HUES6 (cell line): ENCODE measurements around the gene SCGB1C2.
"Not testable (repeated sequence)": the region's sequence is repeated elsewhere in the genome, so short reads cannot be mapped to it uniquely, and the experiment has no call there.

Experiments used
- H3K27ac ChIP-seq: 2 replicates; pipeline ENCODE4 v1.7.0; 2013; ENCODE audit warnings: low read depth, mild to moderate bottlenecking, low read length, inconsistent platforms
- H3K27me3 ChIP-seq: 2 replicates; pipeline ENCODE4 v1.6.1; 2013; ENCODE audit warnings: low read length; ENCODE audit not compliant: control insufficient read depth, insufficient read depth
- H3K36me3 ChIP-seq: 2 replicates; pipeline ENCODE4 v1.6.1; 2013; ENCODE audit warnings: low read length; ENCODE audit not compliant: control insufficient read depth, insufficient read depth
- H3K4me1 ChIP-seq: 2 replicates; pipeline ENCODE4 v1.6.1; 2013; ENCODE audit warnings: low read length; ENCODE audit not compliant: control insufficient read depth, insufficient read depth
- H3K4me3 ChIP-seq: 2 replicates; pipeline ENCODE4 v1.5.1; 2013; ENCODE audit warnings: low read depth, low read length
- H3K9ac ChIP-seq: one replicate; pipeline ENCODE4 v1.6.1; 2013; ENCODE audit warnings: mild to moderate bottlenecking, low read length
- H3K9me3 ChIP-seq: 2 replicates; pipeline ENCODE4 v1.6.1; 2013; ENCODE audit warnings: low read depth, low read length; ENCODE audit not compliant: control insufficient read depth, insufficient read depth

Gene SCGB1C2

DNA sequence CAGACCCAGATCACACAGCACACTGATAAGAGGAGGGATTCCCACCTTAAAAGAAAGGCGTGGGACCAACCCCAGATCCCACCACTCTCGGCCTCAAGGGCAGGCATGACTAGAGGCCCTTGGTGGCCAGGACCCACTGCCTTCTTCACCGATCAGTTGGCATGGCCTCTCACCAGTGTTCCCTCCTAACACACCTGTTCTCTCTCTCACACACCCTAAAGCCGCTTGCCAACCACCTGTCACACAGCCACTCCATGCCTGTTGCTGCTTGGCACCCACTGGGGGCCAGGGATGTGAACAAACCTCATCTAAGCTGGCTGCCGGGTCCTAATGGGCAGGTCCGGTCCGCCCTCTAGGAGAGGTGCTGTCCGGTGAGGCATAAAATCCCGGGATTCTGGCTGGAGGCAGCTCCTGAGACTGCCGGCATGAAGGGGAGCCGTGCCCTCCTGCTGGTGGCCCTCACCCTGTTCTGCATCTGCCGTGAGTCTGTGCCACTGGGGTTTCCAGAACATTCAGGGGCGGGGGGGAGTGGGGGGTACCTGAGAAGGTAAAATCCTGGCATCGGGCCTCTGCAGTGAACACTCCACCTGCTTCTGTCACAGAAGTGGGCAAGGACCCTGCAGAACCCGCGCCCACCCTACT lies at the start of gene SCGB1C2:
Gene SCGB1C2 (plus strand): TSS at position 404 of the 642 bp plus-strand sequence. CDS start 22 bp downstream, at position 426.
- H3K27me3 ChIP-seq, H3K4me1 ChIP-seq, H3K36me3 ChIP-seq, H3K9ac ChIP-seq, H3K4me3 ChIP-seq, H3K9me3 ChIP-seq, H3K27ac ChIP-seq: not testable (repeated sequence)

DNA sequence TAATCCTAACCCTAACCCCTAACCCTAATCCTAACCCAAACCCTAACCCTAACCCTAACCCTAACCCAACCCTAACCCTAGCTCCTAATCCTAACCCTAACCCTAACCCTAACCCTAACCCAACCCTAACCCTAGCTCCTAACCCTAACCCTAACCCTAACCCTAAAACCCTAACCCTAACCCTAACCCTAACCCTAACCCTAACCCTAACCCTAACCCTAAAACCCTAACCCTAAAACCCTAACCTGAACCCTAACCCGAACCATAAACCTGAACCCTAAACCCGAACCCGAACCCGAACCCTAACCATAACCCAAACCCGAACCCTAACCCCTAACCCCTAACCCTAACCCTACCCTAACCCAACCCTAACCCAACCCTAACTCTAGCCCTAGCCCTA lies 24.3 kb upstream of the SCGB1C2 start:
- not testable (repeated sequence) for H3K27me3 ChIP-seq

DNA sequence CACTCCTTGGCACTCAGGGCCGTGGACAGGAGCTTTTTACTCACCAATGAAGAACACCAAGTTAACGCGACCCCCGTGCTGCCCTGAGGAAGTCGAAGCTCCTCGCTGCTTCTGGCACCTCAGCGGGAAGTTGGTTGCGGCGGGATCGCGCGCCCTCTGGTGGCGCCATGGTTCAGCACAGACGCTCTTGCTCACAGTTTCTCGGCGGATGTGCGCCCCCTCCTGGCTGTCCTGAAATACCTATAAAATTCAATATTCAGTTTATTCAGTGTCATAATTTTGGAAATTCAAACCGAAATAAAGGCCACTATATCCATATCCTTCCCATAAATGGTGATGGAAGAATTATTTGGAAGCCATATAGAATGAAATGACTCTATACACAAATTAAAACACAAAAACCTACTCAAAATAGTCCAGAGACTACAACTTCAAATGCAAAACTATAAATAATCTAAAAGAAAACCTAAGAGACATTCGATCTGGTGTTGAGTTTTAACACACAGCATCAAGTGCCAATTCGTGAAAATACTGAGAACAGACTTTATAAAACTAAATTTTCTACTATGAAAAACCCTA lies 18.9 kb upstream of the SCGB1C2 start:
- not testable (repeated sequence) for H3K36me3 ChIP-seq, H3K4me3 ChIP-seq, H3K4me1 ChIP-seq, H3K9me3 ChIP-seq, H3K27ac ChIP-seq, H3K9ac ChIP-seq, H3K27me3 ChIP-seq

More for the DNA sequence above, 24.3 kb upstream of the SCGB1C2 start:
- not testable (repeated sequence) for H3K4me3 ChIP-seq, H3K36me3 ChIP-seq, H3K4me1 ChIP-seq, H3K27ac ChIP-seq, H3K9ac ChIP-seq, H3K9me3 ChIP-seq

DNA sequence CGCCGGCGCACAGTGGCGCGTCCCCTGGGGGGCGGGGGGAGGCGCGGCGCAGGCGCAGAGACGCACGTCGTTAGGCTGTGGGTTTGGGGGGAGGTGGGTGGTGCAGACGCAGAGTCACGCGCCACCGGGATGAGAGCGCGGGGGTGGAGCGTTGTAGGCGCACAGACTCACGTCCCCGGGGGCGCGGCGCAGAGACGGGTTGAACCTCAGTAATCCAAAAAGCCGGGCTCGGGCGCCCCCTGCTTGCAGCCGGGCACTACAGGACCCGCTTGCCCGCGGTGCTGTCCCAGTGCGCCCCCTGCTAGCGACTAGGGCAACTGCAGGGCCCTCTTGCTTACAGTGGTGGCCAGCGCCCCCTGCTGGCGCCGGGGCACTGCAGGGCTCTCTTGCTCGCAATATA lies 3.4 kb upstream of the SCGB1C2 start:
- not testable (repeated sequence) for H3K4me3 ChIP-seq, H3K4me1 ChIP-seq, H3K36me3 ChIP-seq, H3K9me3 ChIP-seq, H3K27me3 ChIP-seq, H3K9ac ChIP-seq, H3K27ac ChIP-seq

DNA sequence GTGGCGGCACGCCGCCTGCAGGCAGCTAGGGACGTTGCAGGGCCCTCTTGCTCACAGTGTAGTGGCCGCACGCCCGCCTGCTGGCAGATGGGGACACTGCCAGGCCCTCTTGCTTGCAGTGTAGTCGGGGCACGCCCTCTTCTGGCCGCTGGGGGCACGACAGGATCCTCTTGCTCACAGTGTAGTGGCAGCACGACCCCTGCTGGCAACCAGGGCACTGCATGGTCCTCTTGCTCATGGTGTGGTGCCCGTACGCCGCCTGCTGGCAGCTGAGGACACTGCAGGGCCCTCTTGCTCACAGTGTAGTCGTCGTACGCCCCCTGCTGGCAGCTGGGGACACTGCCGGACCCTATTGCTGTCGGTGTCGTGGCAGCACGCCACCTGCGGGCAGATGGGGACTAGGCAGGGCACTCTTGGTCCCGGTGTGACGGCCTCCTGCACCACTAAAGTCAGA lies 3.0 kb upstream of the SCGB1C2 start:
- H3K4me3 ChIP-seq, H3K4me1 ChIP-seq, H3K9me3 ChIP-seq, H3K9ac ChIP-seq, H3K27me3 ChIP-seq, H3K27ac ChIP-seq, H3K36me3 ChIP-seq: not testable (repeated sequence)

DNA sequence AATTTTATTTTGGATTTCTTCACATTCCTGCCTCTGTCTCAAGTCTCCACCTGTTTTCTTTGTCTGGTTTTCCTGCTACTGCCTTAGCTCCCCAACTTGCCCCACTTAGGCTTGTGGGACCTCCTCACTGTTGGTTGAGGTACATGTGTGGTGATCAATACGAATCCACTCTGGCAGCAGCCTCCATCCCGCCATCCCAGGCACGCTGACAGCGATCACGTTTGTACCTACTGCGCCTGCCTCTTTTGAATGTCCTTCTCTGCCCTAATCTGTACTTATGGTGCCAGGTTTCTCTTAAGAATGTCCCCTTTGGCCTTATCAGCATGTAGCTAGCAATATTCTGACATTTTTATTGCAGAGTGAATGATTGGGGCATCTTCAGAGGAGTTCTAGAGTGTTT lies 2.3 kb upstream of the SCGB1C2 start:
- H3K4me1 ChIP-seq, H3K9me3 ChIP-seq: not testable (repeated sequence)

DNA sequence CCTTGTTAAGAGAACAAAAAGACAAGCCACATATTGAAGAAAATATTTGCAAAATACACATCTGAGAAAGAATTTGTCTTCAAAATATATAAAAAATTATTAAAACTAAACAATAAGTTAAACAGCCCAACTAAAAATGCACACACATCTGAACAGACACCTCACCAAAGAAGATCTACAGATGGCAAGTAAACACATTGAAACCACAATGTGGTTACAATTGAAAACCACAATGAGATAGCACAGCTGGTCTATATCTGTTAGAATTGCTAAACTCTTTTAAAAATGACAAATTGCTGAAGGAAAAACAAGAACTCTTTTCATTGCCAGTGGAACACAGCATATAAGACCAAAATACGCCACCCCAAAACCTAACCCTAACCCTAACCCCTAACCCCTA lies 1.5 kb upstream of the SCGB1C2 start:
- H3K27me3 ChIP-seq, H3K9me3 ChIP-seq, H3K4me3 ChIP-seq, H3K36me3 ChIP-seq, H3K4me1 ChIP-seq, H3K9ac ChIP-seq, H3K27ac ChIP-seq: not testable (repeated sequence)

More for the DNA sequence above, 2.3 kb upstream of the SCGB1C2 start:
- not testable (repeated sequence) for H3K9ac ChIP-seq, H3K27ac ChIP-seq, H3K27me3 ChIP-seq, H3K36me3 ChIP-seq, H3K4me3 ChIP-seq

DNA sequence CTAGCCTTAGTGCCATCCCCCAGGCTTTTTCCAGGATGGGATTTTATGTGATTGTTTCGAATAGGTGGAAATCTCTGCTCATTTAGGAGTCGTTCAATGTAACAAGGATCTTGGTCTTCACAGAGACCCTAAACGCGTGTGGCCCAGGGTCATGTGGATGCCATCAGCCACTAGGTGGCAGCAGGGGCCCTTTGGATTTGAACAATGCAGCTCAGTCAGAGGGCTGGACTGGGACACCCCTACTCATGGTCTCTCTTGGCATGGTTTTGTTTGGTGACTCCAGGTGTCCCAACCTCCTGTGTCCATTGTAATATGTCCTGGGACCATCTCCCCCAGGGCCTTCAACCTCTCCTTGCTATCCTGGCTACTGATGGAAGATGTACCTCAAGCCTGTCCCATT lies 838 bp upstream of the SCGB1C2 start:
- not testable (repeated sequence) for H3K4me3 ChIP-seq, H3K27me3 ChIP-seq, H3K4me1 ChIP-seq, H3K27ac ChIP-seq, H3K9me3 ChIP-seq, H3K36me3 ChIP-seq, H3K9ac ChIP-seq

DNA sequence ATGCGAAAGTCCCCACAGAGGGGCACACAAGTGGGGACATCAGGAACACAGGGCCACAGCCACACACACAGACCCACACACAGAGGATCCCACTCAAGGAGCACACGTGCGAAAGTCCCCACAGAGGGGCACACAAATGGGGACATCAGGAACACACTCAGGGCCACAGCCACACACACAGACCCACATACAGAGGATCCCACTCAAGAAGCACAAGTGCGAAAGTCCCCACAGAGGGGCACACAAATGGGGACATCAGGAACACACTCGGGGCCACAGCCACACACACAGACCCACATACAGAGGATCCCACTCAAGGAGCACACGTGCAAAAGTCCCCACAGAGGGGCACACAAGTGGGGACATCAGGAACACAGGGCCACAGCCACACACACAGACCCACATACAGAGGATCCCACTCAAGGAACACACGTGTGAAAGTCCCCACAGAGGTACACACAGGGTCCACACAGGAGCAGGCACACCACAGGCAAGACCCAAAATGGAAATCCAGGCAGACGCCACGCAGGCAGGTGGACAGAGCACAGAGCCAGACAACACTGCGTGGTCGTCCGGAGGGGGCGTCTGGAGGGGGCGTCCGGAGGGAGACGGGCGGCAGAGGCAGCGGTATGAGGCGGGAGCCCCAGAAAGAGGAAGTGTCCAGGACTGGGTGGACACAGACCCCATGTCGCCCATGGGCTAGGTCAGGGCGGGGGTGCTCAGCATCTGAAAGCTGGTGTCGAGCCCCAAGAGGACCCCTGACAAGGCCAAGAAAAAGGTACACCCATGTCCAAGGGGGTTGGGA lies 2.2 kb downstream of the SCGB1C2 start:
- not testable (repeated sequence) for H3K4me1 ChIP-seq, H3K9ac ChIP-seq, H3K9me3 ChIP-seq, H3K36me3 ChIP-seq, H3K4me3 ChIP-seq, H3K27ac ChIP-seq, H3K27me3 ChIP-seq

DNA sequence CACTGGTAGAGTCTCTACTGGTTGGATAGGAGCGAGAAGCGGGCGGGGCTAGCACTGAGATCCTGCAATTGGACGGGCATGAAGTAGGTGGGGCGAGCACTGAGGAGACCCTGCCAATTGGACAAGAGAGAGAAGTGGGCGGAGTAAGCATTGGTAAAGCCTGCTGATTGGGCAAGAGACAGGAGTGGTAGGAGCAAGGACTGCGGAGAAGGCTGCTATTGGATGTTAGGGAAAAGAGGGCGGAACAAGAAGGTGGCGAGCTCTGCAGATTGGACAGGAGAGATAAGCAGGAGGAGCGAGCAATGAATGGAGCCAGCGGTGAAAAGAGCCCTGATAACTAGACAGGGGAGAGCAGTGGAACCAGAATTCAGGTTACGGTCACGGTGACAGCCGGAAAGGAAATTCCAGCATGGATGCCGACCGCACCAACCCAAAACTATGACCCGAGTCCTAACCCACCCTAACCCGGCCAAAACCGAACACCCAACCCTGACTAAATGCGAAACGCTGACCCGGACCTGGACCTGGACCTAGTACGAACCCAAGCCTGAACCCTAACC lies 4.8 kb downstream of the SCGB1C2 start:
- no peaks in the 10 kb centered on the region; the same call in 1 of the 2 replicates for H3K27me3 ChIP-seq
- H3K27ac ChIP-seq, result no peak overlapping the region
- no peak overlapping the region for H3K4me3 ChIP-seq
- H3K9ac ChIP-seq, result no peak overlapping the region
- H3K4me1 ChIP-seq, result no peaks in the 10 kb centered on the region
- H3K9me3 ChIP-seq, result no peaks in the 10 kb centered on the region; the same call in 1 of the 2 replicates
- no peaks in the 10 kb centered on the region for H3K36me3 ChIP-seq
